WTC11 (cell line): ENCODE results near the gene BLM.

ENCODE experiments used
- KAT7 ChIP-seq: sonication (generic); formaldehyde crosslinking; IDR thresholded peaks from 2 replicates; pipeline ENCODE4 v1.8.1; 2023; ENCODE audit warnings: missing genetic modification reagents, mild to moderate bottlenecking, borderline replicate concordance
- TF ChIP-seq, protein P1 (sequence below): fragments of 200-600 bp; IDR thresholded peaks from 2 replicates; pipeline ENCODE4 v1.8.0; 2022; ENCODE audit warnings: antibody characterized with exemption

DNA sequence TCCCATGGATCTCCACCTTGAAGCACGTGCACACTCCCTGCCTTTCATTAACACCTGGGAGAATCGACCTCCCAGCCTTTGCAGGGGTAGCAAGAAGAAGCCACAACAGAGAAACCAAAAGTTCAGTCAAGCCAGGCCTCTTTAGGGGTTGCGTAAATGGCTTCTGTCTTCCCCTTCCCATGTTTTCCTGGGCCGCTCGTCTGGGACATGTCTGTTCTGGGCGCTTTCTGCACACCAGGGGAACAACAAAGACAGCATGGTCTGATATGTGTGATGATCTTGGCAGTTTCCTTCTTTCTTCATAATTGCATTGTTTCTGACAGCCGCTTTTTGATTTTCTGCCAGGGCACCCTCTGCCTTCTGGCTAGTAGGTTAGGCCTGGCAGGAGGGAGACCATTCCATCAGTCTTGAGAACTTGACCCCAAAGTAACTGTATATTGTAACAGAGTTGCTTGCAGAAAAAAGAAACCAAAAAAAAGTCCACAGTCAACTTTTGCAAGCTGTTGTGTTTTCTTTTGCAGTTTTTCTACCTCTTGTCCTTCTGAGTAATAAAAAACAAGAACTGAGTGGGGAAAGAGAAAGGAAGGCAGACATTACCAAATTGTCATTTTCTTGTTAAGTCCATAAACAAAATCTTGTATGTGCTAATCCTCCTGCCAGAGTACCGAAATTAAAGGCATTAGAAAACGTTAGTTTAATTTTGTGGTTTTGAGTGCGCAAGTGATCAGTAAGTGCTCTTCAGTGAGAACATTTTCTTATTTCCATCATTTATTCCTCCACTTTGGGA, 95.2 kb downstream of the BLM start:
- no peak for TF ChIP-seq KAT7 (CRISPR knock-in tag)
- TF ChIP-seq, protein P1, sequence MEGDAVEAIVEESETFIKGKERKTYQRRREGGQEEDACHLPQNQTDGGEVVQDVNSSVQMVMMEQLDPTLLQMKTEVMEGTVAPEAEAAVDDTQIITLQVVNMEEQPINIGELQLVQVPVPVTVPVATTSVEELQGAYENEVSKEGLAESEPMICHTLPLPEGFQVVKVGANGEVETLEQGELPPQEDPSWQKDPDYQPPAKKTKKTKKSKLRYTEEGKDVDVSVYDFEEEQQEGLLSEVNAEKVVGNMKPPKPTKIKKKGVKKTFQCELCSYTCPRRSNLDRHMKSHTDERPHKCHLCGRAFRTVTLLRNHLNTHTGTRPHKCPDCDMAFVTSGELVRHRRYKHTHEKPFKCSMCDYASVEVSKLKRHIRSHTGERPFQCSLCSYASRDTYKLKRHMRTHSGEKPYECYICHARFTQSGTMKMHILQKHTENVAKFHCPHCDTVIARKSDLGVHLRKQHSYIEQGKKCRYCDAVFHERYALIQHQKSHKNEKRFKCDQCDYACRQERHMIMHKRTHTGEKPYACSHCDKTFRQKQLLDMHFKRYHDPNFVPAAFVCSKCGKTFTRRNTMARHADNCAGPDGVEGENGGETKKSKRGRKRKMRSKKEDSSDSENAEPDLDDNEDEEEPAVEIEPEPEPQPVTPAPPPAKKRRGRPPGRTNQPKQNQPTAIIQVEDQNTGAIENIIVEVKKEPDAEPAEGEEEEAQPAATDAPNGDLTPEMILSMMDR, result no peak
